Embryonic facial prominence (tissue), 1 donor: Measurements from ENCODE around the gene MYO1B.
A peak's percentile ranks its signal among the peaks of the same experiment; 100 is the strongest.

Source experiments
- DNase-seq: peaks from one replicate; pipeline ENCODE4 v3.0.0-alpha.2; 2016; ENCODE audit errors: extremely low spot score

The MYO1B gene

GRCh38 chr2:191226196-191226595 is 19.0 kb upstream of the MYO1B start:
- no peak for DNase-seq

- DNase-seq: no peak
Observed at GRCh38 chr2:191228333-191228732, 16.9 kb upstream of the MYO1B start.

- no peak for DNase-seq
Observed at GRCh38 chr2:191228861-191229260, 16.3 kb upstream of the MYO1B start.

- no peak for DNase-seq
Observed at GRCh38 chr2:191230174-191230573, 15.0 kb upstream of the MYO1B start.

GRCh38 chr2:191231995-191232394 is 13.2 kb upstream of the MYO1B start:
- no peak for DNase-seq

DNA sequence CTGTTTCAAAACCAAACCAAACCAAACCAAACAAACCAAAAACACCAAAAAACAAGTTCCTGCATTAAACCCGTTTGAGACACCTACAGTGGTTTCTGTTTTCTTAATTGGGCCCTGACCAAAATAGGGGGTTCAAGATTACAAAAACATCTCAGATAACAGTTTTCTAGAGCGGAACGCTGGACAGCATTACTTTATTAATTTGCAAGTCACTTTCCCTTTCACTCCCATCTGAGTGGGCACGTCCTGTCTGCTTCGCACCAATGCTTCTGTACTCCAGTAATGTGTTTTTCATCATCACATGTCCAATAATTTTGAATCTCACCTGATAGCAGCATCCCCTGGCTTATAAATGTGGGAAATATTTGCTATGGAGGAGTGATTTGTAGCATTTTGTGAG is 11.7 kb upstream of the MYO1B start:
- DNase-seq: no peak

DNA sequence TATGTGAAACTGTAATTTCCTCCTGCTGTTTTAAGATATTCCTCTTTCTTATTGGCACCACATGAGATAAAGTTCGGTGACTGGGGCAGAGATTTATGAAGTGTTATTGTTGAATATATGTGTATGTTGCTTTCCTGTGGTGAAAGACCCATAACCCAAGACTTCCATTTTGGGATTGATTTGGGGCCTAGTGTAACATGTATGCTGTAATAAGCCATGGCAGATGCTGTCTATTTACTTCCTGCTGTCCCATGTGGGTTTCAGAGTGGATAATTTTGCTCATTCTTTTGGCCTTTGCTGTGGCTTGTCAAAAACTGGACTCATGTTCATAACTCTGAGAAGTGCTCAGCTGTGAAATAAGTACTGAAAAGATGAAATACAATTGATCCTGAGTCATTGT is 10.8 kb upstream of the MYO1B start:
- DNase-seq: no peak

DNA sequence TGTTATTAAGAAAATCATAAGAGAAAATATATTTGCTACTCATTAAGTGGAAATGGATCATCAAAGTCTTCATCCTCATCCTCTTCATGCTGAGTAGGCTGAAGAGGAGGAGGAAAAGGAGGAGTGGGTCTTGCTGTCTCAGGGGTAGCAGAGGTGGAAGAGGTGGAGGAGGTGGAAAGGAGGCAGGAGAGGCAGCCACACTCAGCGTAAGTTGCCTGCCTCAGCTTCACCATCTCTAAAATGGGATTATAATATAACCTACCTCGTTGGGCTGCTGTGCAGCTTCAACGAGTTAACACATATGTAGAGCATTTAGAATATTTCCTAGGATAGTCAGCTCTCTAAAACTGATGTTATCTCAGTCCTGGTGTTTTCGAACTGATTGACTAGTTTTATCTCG is 4.3 kb upstream of the MYO1B start:
- DNase-seq: no peak

DNA sequence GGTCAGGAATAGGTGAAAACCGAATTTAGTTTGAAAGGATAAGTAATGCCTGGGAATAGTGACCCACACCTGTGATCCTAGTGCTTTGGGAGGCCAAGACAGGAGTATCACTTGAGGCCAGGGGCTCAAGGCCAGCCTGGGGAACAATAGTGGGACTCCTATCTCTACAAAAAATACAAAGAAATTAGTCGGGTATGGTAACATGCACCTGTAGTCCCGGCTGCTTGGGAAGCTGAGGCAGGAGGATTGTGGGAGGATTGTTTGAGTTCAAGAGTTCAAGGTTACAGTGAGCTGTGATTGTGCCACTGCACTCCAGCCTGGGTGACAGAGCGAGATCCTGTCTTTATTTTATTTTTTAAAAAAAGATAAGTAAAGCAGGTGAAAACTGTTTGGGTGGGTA is 3.8 kb upstream of the MYO1B start:
- no peak for DNase-seq

DNA sequence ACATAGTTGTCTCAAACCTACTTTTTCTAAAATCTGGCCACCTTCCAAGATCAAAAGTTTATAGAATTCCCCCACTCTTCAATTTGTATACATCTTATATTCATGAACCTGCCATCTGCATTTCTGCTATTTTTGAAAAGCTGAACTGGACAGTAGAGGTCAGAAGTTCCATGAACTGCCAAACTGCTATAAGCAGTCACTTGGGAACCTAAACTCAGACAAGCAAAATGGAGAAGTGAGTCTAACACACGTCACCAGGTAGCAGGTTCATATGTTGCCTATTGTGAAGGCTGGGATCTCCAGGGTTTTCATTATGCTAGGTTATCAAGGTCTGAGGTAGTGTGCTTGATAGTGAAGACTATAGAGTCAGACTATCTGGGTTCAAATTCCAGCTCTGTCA is 2.0 kb upstream of the MYO1B start:
- DNase-seq: no peak

DNA sequence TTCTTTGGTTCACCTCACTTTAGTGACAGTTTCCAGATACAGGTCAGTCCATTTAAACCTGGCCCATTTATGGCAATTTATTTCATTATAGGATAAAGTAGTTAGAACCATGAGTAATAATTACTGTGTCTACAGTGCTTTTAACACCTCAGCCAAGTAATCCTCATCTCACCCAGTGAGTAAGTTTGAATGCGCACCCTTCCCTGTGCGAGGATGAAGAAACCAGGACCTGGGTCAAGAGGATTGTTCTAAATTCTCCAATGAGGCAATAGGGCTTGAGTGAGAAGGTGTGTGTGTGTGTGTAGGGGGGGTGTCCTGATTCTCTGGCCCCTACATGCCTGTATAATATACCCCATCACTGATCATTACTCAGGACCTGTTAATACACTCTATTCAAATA is 854 bp upstream of the MYO1B start:
- DNase-seq: no peak

DNA sequence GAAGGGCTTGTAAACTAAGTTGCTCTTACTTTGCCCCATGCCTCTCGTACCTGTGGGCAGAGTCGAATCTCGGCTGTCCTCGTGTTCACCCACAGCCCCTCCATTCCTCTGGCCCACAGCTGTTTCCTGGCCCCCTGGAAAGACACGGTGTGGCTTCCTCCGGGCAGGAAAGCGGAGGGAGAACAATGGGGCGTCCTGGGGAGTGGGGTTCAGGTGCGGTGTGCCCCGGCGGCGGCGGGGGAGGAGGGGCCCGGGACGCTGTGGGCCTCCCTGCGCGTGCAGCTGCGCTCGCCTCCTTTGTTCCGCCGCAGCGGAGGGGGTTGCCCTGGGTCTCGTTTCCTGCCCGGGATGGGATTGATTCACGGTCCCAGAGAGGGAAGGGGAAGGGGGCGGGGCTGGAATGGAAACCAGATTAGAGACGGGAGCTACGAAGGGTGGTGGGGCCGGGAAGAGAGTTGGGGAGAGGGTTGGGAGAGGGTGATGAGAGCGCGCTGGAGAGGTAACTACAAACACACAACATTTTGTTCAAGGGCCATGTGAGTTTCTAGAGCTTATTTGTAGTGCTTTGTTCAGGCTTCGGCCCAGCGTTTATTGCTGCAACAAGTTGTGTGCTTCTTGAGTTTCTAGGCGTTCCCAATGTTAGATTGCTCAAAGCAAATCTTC is 796 bp downstream of the MYO1B start:
- peak; percentile 56 for DNase-seq

DNA sequence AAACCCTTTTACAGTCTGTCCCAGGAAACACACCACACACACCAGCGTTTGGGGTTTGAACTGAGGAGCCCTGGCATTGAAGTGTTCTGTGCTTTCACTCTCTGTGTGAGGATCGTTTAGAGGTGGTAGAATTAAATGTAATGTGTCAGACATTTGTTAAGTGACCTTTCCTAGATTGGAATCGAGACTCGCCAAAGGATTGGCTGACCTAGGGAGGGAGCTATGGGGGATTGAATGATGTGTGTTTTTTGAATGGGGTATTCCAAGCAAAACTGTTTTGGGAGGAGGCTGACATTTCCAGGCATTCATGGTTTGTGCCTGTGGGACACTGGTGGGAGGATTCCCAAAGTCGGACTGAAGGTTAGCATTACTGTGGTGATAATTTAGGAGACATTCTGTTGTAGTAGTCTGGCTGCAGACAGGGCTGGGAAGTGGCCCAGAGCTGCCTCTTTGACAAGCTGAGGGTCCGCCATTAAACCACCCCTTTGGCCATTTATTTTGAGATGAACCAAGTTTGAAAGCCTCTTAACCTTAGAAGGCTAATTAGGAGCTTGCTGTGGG is 1.7 kb downstream of the MYO1B start:
- DNase-seq: no peak

DNA sequence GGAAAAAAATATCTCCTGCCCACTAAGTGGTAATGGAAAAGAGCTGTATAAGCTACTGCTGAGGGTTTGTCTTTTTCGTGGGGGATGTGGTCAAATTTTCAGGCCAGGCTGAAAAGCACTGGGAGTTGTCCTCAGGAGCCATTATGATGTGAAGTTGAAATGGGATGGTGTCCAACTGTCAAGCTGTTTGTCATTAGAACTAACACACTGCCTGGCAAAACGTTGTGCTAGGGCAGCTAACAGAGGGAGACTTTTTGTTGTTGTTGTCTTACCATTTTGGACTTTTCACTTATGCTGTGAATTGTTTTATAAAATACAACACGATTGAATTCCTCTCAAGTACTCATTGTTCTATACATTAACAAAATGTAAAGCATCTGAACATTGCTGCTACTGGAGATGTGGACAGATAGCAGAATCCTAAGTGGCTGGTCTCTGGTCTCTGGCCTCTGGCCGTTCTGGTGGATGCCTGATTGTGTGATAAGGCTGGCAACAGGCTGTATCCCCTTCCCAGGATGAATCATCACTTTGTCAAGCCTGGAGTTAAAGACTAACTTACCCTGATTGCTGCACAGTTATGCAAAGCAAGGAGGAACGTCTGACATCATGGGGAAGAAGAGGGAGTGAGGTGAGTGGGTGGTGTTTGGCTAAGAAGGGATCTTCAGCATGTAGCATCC is 2.3 kb downstream of the MYO1B start:
- DNase-seq: no peak

DNA sequence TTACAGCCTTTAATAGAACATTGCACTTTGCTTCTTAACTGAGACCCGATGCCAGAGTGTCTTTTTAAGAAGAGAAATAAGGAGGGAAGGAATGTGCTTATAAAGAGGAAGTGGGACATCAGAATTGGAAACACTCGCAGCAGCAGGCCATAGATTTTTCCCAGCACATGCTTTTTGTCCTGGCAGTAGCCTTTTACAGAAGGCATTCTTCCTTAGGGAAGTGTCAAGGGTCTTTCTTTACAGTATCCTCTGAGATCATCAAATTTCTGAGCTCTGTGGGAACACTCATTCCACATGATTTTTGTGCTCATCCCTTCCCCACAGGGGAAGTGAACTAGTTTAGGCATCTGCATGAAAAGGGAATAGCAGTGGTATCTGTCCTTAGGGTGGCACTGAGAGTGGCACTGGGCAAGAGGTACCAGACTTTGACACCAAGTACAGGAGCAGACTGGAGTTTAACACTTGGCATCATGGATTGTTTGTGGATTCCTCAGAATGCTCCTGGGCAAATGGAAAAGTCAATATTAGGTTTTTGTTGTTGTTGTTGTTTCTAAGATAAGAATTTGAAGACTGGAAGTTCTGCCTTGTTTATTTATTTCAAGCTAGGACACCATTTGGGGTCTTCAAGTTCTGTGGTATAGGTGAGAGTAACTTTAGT is 4.1 kb downstream of the MYO1B start:
- no peak for DNase-seq

GRCh38 chr2:191250400-191250799 is 5.2 kb downstream of the MYO1B start:
- DNase-seq: no peak

- no peak for DNase-seq
Observed at GRCh38 chr2:191250986-191251385, 5.8 kb downstream of the MYO1B start.

- DNase-seq: no peak
Observed at GRCh38 chr2:191252699-191253098, 7.5 kb downstream of the MYO1B start.

DNA sequence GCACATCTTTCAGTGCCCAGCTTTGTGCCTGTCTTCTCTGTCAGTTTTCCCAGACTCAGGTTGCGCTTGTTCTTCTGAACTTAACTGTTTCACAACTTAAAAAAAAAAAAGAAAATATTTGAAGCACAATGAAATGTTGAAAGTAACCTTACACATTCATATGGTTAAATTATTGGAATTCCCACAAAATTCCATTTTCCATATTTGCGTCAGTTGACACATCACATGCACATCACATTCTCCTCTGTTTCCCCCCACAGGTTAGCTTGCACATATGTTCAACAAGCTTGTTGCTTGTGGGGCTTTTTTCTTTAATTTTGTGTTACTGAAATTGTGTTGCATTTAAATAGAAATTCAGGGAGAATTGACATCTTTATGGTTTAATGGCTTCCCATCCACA is 8.3 kb downstream of the MYO1B start:
- DNase-seq: no peak

GRCh38 chr2:191255271-191255670 is 10.1 kb downstream of the MYO1B start:
- no peak for DNase-seq

- no peak for DNase-seq
Observed at GRCh38 chr2:191255756-191256312, 10.6 kb downstream of the MYO1B start.

DNA sequence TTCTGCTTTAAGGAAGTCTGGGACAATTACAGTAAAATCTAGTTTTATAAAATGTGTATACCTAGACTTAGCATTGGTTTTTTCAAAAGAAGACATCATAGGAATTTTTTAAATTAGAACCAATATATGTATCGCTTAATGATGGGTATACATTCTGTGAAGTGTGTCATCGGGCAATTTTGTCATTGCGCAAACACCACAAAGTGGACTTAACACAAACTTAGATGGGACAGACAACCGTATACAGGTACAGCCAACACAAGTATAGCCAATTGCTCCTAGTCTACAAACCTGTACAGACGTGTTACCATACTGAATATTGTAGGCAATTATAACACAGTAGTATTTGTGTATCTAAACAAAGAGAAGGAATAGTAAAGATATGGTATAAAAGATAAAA is 12.7 kb downstream of the MYO1B start:
- DNase-seq: no peak

DNA sequence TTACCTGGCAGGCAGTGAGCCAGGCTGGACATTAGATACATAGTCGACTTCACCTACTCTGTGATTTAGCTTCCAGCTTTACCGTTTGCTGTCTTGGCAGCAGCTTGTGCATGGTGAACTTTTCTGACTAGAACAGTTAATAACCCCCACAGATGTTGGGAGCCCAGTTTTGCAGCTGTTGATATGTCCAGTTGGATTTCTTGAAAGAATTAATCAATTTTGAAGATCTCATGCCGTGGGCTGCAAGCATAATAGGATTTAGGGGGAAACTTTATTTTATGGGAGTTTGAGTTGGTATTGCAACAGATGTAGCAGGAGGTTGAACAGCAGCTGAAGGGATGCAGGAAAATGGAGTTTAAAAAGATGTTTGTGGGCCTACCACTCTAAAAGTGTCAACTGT is 13.8 kb downstream of the MYO1B start:
- DNase-seq: no peak
